Measurements from ENCODE around the gene LONP2. TPM values are rescaled to one million over a fixed set of nuclear protein-coding genes. Genes with fewer than 3 reads are reported as not detected.
"Not testable (repeated sequence)": the region's sequence is repeated elsewhere in the genome, so short reads cannot be mapped to it uniquely, and the experiment has no call there.

Gene LONP2
- total RNA-seq, 4 donors from 2014 or later, result 51.4 to 73.4 (median 63.3) TPM

DNA sequence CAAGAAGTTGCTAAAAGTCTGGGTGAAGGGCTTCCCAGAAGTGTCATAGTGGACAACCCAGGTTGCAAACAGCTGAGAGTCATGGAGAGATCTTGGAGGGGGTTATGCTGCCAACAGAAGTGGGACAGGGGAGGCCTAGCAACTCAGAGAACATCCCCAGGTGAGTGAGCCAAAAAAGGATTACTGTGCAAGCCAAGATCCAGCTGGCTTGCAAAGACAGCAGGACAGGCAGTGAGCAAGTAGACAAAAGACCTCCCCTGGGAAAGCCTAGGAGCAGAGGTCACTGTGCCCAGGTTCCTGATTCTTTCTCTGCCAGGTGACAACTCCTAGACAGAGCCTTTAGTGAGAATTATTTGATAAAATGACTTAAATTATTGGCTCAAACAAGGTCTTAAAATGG lies 9.5 kb upstream of the LONP2 start:
- H3K27ac ChIP-seq (replicated peaks in 1 of 4), result no peak overlapping the region
- H3K4me3 ChIP-seq, result no peak overlapping the region
- DNase-seq (ENCODE audit: extremely low spot score), result no peak
- intact Hi-C loops (cut with DNase I), result no loop called here
- no peaks in the 10 kb centered on the region for H3K4me1 ChIP-seq
- no peaks in the 10 kb centered on the region for H3K9me3 ChIP-seq
- no peaks in the 10 kb centered on the region for H3K36me3 ChIP-seq
- no peak for TF ChIP-seq POLR2AphosphoS5 (IDR thresholded peaks at IDR 0.05)
- peaks cover 0 to 5% (median 0%) of the 10 kb centered on the region in 4 donors for H3K27me3 ChIP-seq

GRCh38 chr16:48235058-48235555 lies 9.0 kb upstream of the LONP2 start:
- intact Hi-C loops (cut with DNase I), result no loop called here
- TF ChIP-seq, protein P1, sequence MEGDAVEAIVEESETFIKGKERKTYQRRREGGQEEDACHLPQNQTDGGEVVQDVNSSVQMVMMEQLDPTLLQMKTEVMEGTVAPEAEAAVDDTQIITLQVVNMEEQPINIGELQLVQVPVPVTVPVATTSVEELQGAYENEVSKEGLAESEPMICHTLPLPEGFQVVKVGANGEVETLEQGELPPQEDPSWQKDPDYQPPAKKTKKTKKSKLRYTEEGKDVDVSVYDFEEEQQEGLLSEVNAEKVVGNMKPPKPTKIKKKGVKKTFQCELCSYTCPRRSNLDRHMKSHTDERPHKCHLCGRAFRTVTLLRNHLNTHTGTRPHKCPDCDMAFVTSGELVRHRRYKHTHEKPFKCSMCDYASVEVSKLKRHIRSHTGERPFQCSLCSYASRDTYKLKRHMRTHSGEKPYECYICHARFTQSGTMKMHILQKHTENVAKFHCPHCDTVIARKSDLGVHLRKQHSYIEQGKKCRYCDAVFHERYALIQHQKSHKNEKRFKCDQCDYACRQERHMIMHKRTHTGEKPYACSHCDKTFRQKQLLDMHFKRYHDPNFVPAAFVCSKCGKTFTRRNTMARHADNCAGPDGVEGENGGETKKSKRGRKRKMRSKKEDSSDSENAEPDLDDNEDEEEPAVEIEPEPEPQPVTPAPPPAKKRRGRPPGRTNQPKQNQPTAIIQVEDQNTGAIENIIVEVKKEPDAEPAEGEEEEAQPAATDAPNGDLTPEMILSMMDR (IDR thresholded peaks at IDR 0.05), result no peak
- TF ChIP-seq POLR2AphosphoS5 (IDR thresholded peaks at IDR 0.05) (no peak), EP300 (IDR thresholded peaks at IDR 0.05) (no peak), POLR2A (IDR thresholded peaks at IDR 0.05; ENCODE audit: low read depth) (no peak)
- Histone ChIP-seq H3K27ac (replicated peaks in 1 of 4) (no peak overlapping the region), H3K4me1 (no peaks in the 10 kb centered on the region), H3K4me3 (no peak overlapping the region), H3K27me3 (peaks cover 0 to under 1% (median 0%) of the 10 kb centered on the region in 4 donors), H3K36me3 (no peaks in the 10 kb centered on the region), H3K9me3 (no peaks in the 10 kb centered on the region)
- 70% methylated on average over 6 of the region's 6 CpGs for WGBS
- DNase-seq (ENCODE audit: extremely low spot score), result no peak

DNA sequence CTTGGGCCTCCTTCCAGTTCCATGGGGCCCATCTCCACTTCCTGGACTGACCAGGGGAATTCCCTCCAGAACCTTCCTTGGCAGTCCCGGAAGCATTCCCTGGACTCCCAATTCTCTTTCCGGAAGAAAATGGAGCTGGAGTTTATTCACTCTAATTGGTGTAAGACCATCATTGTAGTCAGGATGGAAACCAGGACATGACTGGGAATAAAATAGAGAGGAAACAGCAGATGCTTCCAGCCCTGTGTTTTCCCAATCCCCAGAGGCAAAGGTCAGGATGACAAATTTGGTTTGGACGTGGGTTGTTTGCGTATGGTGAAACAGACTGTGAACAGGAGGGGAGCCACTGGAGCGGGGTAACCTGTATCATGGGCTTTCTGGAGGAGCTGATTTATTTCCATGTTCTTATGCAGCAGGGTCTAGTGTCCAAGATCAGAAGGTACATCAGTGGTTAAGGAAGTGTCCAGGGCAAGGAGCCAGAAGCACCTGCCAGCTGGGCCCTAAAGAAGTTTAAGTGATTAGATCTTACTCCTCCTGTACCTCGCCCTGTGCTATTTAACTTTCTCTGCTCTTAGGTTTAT lies 8.5 kb upstream of the LONP2 start:
- Histone ChIP-seq H3K9me3 (no peaks in the 10 kb centered on the region), H3K4me1 (no peaks in the 10 kb centered on the region), H3K4me3 (no peak overlapping the region), H3K36me3 (no peaks in the 10 kb centered on the region), H3K27ac (replicated peaks in 1 of 4) (no peak overlapping the region), H3K27me3 (no peaks in the 10 kb centered on the region)
- 61% methylated on average over 6 of the region's 6 CpGs for WGBS
- DNase-seq (ENCODE audit: extremely low spot score), result no peak
- TF ChIP-seq, protein P1 (IDR thresholded peaks at IDR 0.05), result no peak
- TF ChIP-seq EP300 (IDR thresholded peaks at IDR 0.05), result no peak
- no peak for TF ChIP-seq POLR2A (IDR thresholded peaks at IDR 0.05; ENCODE audit: low read depth)
- TF ChIP-seq POLR2AphosphoS5 (IDR thresholded peaks at IDR 0.05), result no peak
- intact Hi-C loops (cut with DNase I), result no loop called here

DNA sequence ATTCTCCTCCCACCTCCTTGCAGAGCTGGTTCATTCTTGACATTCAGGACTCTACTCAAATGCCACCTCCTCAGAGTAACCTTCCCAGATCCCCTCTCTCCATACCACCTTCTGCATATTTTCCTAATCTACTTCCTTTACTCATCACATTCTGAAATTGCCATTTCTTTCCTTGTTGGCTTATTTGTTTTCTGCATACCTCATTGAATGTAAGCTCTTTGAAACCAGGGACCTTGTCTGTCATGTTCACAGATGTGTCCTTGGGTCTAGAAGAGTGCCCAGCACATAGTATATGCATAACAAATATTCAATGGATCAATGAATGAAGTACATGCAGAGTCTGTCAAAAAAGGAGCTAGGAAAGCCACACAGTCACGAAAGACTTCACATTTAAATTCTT lies 7.8 kb upstream of the LONP2 start:
- no peaks in the 10 kb centered on the region for H3K27me3 ChIP-seq
- WGBS, result 77% methylated on average over 1 of the region's 1 CpG
- H3K4me1 ChIP-seq, result no peaks in the 10 kb centered on the region
- no peak overlapping the region for H3K27ac ChIP-seq (replicated peaks in 1 of 4)
- H3K9me3 ChIP-seq, result no peaks in the 10 kb centered on the region
- intact Hi-C loops (cut with DNase I), result no loop called here
- TF ChIP-seq POLR2A (IDR thresholded peaks at IDR 0.05; ENCODE audit: low read depth) (no peak), POLR2AphosphoS5 (IDR thresholded peaks at IDR 0.05) (no peak)
- TF ChIP-seq, protein P1 (IDR thresholded peaks at IDR 0.05), result no peak
- no peak for DNase-seq (ENCODE audit: extremely low spot score)
- no peak overlapping the region for H3K4me3 ChIP-seq
- no peaks in the 10 kb centered on the region for H3K36me3 ChIP-seq

DNA sequence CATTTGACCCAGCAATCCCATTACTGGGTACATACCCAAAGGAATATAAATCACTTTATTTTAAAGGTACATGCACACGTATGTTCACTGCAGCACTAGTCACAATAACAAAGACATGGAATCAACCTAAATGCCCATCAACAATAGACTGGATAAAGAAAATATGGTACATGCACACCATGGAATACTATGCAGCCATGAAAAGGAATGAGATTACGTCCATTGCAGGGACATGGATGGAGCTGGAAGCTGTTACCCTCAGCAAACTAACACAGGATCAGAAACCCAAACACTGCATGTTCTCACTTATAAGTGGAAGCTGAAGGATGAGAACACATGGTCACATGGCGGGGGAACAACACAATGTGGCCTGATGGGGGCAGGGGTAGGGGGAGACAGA lies 4.0 kb upstream of the LONP2 start:
- not testable (repeated sequence) for H3K9me3 ChIP-seq; DNase-seq (ENCODE audit: extremely low spot score); H3K4me3 ChIP-seq; H3K27ac ChIP-seq (replicated peaks in 1 of 4); H3K4me1 ChIP-seq; H3K36me3 ChIP-seq; H3K27me3 ChIP-seq
- intact Hi-C loops (cut with DNase I), result loop anchor here (10.0 kb wide), 2 partner anchors 295 to 385 kb away; no protein-coding TSS in a partner anchor
- WGBS, result 90% methylated on average over 3 of the region's 3 CpGs

- peaks cover 32 to 49% (median 38%) of the 10 kb centered on the region in 4 donors for H3K4me1 ChIP-seq
- H3K27me3 ChIP-seq, result no peaks in the 10 kb centered on the region
- H3K9me3 ChIP-seq, result no peaks in the 10 kb centered on the region
- no peak for DNase-seq (ENCODE audit: extremely low spot score)
- H3K4me3 ChIP-seq, result peak overlapping the region; percentile 77 to 92 (median 86)
- 5% methylated on average over 8 of the region's 8 CpGs for WGBS
- intact Hi-C loops (cut with DNase I), result loop anchor here (10.0 kb wide), 2 partner anchors 290 to 380 kb away; no protein-coding TSS in a partner anchor
- H3K27ac ChIP-seq (replicated peaks in 1 of 4), result peak overlapping the region; percentile 85 to 94 (median 90)
- TF ChIP-seq EP300 (IDR thresholded peaks at IDR 0.05) (no peak), POLR2AphosphoS5 (IDR thresholded peaks at IDR 0.05) (no peak), POLR2A (IDR thresholded peaks at IDR 0.05; ENCODE audit: low read depth) (no peak)
- TF ChIP-seq, protein P1 (IDR thresholded peaks at IDR 0.05), result no peak
- H3K36me3 ChIP-seq, result no peaks in the 10 kb centered on the region
Observed at GRCh38 chr16:48244863-48245195, 729 bp downstream of the LONP2 start.

All from esophagus muscularis mucosa (tissue), 4 donors.